Body of pancreas (tissue), 4 donors: ENCODE data around the gene PTPRM. TPM values are rescaled to one million over a fixed set of nuclear protein-coding genes. Genes with fewer than 3 reads are reported as not detected.
A peak's percentile ranks its signal among the peaks of the same experiment; 100 is the strongest.

Experiments
- ATAC-seq: fragments of 150-250 bp; one replicate; pipeline ENCODE4 v1.9.1; 2016
- DNase-seq, 4 donors: peaks; one replicate each; pipeline ENCODE4 v3.0.0-alpha.2; 2019
- H3K27ac ChIP-seq, 4 donors: fragments of 200-600 bp; sonication (generic); 1 replicate in 3 of 4; 2 replicates in 1 of 4; pipeline versions ENCODE4 v1.5.1 to v1.6.1; 2016 to 2019; ENCODE audit warnings: mild to moderate bottlenecking in 1 of 4, mixed read lengths in 1 of 4, moderate library complexity in 1 of 4
- H3K27me3 ChIP-seq, 2 donors: fragments of 200-600 bp; sonication (generic); one replicate each; pipeline ENCODE4 v1.6.0; 2016; ENCODE audit warnings: mild to moderate bottlenecking in 1 of 2
- H3K36me3 ChIP-seq, 2 donors: fragments of 200-600 bp; sonication (generic); replicated peaks in 1 of 2; 2 replicates each; pipeline ENCODE4 v1.5.1; 2016; ENCODE audit warnings: low read depth in 2 of 2; ENCODE audit not compliant: insufficient read depth in 1 of 2
- H3K4me1 ChIP-seq: fragments of 200-600 bp; sonication (generic); one replicate; pipeline ENCODE4 v1.6.0; 2016
- H3K4me3 ChIP-seq, 2 donors: fragments of 200-600 bp; sonication (generic); 1 replicate in 1 of 2; 2 replicates in 1 of 2; pipeline ENCODE4 v1.5.1; 2016 to 2019
- H3K9me3 ChIP-seq, 3 donors: fragments of 200-600 bp; sonication (generic); 1 replicate in 2 of 3; 2 replicates in 1 of 3; pipeline ENCODE4 v1.5.1; 2016
- POLR2A ChIP-seq, 3 donors: fragments of 450-650 bp; IDR thresholded peaks; one replicate each; pipeline ENCODE4 v1.6.1; 2016; ENCODE audit warnings: antibody characterized with exemption in 3 of 3, mild to moderate bottlenecking in 2 of 3
- whole genome bisulfite sequencing, 2 donors: methylation state at CpG; one replicate each; pipeline ENCODE4 v1.1.5; 2017; 5-methylcytosine and 5-hydroxymethylcytosine counted together
- intact Hi-C: fragments of 100-400 bp; cut with DNase I; formaldehyde crosslinking; loops from one replicate; pipeline ENCODE4 v1.15.1; 2023
- total RNA-seq, 2 donors: library from RNA; depleted of rRNA; stranded (reverse); fragments of >200 nt; gene quantifications; one replicate each; pipeline ENCODE4 v1.1.0, GENCODE V29; 2016
- TF ChIP-seq, protein P1 (sequence below), 7 experiments: fragments of 450-650 bp in 4 of 7; fragments of 200-600 bp in 3 of 7; sonication (generic) in 3 of 7; IDR thresholded peaks; one replicate each; pipeline ENCODE4 v1.5.1; 2016 to 2019; ENCODE audit warnings: antibody characterized with exemption in 7 of 7

Gene PTPRM
- total RNA-seq, 2 donors from 2014 or later = 38.2 to 48.0 TPM

DNA sequence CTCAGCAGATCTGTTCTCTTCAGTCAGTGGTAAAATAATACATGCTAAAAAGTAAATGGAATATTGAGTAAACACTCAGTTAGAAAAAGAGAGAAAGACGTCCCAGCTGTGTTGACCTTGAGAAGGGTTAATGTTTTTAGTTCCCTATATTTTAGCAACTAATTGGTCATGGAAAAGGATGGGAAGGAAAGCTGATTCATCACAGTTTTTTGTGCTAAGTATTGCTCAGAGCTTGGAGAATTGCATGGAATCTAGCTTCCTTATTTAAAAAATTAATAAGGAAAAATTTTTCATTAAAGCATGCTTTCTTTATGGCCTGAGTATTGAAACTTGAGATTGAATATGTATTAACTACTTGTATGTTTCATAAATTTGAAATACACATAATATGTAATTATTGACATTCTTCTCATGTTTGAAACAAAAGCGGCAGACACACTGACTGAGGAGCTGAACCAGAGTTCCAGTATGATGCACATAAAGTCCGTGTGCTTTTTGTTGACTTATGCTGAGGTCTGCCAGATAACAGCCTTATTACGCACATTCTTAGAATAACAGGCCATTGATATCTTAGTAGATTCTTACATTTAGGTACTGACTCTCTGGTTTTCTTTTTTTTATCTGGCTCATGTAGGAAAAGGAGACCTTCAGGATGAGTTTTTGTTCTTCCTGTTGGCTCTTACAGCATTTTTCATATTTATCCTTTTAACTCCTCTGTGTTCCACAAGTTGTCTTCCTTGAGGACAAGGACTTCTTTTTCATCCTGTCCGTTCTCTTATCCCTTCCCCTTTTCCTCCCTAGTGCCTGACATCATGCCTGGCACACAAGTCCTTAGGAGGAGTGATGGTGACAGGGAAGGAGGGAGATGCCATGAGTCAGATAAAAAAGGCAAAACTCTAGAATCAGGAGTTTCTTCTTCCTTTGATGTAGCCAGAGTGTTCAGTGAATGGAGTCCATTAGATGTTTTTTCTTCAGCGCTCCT lies 194.1 kb downstream of the PTPRM start:
- H3K4me1 ChIP-seq = peaks cover 31% of the 10 kb centered on the region
- WGBS, 2 donors = 31 to 35% methylated on average over 6 of the region's 6 CpGs
- H3K27me3 ChIP-seq = no peaks in the 10 kb centered on the region
- no peaks in the 10 kb centered on the region for H3K36me3 ChIP-seq
- ATAC-seq = peak; percentile 68
- peak overlapping the region in 2 of 4 donors; percentile 19 to 49 for H3K27ac ChIP-seq
- no peaks in the 10 kb centered on the region for H3K9me3 ChIP-seq
- TF ChIP-seq, protein P1, sequence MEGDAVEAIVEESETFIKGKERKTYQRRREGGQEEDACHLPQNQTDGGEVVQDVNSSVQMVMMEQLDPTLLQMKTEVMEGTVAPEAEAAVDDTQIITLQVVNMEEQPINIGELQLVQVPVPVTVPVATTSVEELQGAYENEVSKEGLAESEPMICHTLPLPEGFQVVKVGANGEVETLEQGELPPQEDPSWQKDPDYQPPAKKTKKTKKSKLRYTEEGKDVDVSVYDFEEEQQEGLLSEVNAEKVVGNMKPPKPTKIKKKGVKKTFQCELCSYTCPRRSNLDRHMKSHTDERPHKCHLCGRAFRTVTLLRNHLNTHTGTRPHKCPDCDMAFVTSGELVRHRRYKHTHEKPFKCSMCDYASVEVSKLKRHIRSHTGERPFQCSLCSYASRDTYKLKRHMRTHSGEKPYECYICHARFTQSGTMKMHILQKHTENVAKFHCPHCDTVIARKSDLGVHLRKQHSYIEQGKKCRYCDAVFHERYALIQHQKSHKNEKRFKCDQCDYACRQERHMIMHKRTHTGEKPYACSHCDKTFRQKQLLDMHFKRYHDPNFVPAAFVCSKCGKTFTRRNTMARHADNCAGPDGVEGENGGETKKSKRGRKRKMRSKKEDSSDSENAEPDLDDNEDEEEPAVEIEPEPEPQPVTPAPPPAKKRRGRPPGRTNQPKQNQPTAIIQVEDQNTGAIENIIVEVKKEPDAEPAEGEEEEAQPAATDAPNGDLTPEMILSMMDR (IDR thresholded peaks at IDR 0.05) = no peak
- TF ChIP-seq POLR2A (IDR thresholded peaks at IDR 0.05) = no peak
- H3K4me3 ChIP-seq = no peak overlapping the region
- intact Hi-C loops = no loop called here
- DNase-seq = no peak

DNA sequence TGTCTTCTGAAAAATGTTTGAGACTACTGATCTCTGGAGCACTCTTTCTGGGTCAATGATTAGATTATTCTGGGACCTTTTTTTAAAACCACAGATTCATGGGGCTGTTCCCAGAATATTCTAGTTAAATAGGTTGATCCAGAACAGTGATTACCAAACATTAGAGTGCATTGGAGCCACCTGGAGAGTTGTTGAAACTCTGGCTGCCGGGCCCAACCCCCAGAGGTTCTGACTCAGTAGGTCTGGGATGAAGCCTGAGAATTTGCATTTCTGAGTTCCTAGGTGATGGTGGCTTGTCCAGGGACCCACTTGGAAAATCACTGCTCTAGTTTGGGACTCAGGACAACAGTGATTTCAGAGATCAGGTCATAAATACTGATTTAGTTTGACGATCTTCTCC lies 197.3 kb downstream of the PTPRM start:
- H3K27me3 ChIP-seq = no peaks in the 10 kb centered on the region
- H3K9me3 ChIP-seq = no peaks in the 10 kb centered on the region
- peaks cover 30% of the 10 kb centered on the region for H3K4me1 ChIP-seq
- intact Hi-C loops = no loop called here
- DNase-seq (no peak), ATAC-seq (no peak)
- TF ChIP-seq, protein P1 (IDR thresholded peaks at IDR 0.05) = no peak
- TF ChIP-seq POLR2A (IDR thresholded peaks at IDR 0.05) = no peak
- 78 to 92% methylated on average over 2 of the region's 2 CpGs for WGBS, 2 donors
- H3K36me3 ChIP-seq = no peaks in the 10 kb centered on the region
- no peak overlapping the region for H3K27ac ChIP-seq
- H3K4me3 ChIP-seq = no peak overlapping the region

DNA sequence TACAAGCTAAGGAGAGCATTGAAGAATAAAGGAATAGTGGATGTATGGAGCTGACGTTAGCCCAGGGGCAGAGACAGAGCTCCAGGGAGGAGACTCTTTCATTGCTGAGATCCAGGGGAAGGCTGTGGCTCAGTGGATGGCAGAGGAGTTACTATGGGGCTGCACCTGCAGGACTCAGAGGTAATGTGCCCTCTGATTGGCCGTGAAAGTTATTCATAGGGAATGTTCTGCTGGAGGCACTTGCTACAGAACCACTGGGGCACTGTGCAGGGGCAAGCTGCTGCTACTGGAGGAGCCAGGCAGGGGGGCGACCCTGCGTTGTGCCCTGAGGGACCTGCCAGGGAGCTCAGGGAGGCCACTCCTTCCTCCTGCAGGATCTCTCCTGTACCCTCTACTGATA lies 199.2 kb downstream of the PTPRM start:
- Histone ChIP-seq H3K27ac (no peak overlapping the region), H3K27me3 (no peaks in the 10 kb centered on the region), H3K4me1 (peaks cover 22% of the 10 kb centered on the region), H3K9me3 (no peaks in the 10 kb centered on the region), H3K4me3 (no peak overlapping the region), H3K36me3 (no peaks in the 10 kb centered on the region)
- ATAC-seq (no peak), DNase-seq (no peak)
- intact Hi-C loops = no loop called here
- TF ChIP-seq, protein P1 (IDR thresholded peaks at IDR 0.05) = no peak
- no peak for TF ChIP-seq POLR2A (IDR thresholded peaks at IDR 0.05)
- 90% methylated on average over 4 of the region's 4 CpGs for WGBS, 2 donors

DNA sequence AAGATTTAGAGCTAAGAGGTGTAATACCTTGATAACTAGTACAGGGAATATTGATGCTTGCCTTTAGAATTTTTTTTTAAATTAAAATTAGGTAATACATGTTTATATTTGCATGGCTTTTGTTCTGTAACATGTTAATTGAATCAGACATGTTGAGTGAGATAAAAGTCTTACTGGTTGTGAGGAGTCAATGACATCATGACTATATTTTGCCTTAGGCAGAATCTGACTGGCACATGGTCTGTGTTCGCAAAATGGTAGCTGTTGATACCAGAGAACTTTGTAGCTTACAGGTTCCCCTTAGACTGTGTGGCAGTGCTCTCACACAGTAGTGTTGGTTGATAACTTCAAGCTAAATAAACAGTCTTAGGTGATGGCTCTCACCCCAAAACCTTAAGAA lies 199.7 kb downstream of the PTPRM start:
- no peak for ATAC-seq
- peaks cover 18% of the 10 kb centered on the region for H3K4me1 ChIP-seq
- TF ChIP-seq, protein P1 (IDR thresholded peaks at IDR 0.05) = no peak
- TF ChIP-seq POLR2A (IDR thresholded peaks at IDR 0.05) = no peak
- intact Hi-C loops = no loop called here
- no peaks in the 10 kb centered on the region for H3K36me3 ChIP-seq
- no peak overlapping the region for H3K27ac ChIP-seq
- no peaks in the 10 kb centered on the region for H3K27me3 ChIP-seq
- H3K4me3 ChIP-seq = no peak overlapping the region
- no peaks in the 10 kb centered on the region for H3K9me3 ChIP-seq
- DNase-seq = no peak
- WGBS, 2 donors = 90 to 100% methylated on average over 1 of the region's 1 CpG
